ENCODE measurements around the gene FAM72A.
"Not testable (repeated sequence)": the region's sequence is repeated elsewhere in the genome, so short reads cannot be mapped to it uniquely, and the experiment has no call there.

DNA sequence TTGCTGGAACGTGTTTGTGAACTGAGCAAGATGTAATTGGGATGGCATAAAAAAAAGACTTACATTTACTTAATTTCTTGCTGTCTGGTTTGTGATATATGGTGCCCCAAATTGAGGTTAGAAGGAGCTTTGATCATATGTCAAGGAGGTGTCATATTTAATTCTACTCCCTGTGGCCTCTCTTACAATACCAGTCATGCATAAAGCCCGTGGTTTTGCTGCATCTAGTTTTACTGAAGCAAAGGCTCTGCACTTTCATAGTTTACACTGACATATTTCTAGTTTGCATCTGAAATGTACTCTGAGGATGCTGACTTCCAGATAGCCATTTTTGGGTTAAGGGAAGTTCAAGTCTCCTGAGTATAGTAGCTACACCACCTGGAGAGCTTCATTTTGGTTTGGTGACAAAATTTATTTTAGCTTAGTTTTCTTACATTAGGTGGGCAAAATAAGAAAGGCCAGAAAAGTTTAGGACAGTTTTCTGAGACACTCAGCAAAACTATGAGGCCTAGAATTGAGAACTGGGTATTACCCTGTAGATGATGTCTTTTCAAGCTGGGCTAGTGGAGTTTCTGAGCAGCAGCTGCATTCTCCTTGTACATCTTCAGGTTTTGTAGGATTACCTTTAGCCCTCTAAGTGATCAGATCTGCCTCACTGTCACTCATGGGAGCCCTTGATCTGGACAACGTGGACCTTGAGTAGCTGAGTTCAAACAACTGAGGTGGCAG, 48.5 kb upstream of the FAM72A start:
- TF ChIP-seq, protein P1, sequence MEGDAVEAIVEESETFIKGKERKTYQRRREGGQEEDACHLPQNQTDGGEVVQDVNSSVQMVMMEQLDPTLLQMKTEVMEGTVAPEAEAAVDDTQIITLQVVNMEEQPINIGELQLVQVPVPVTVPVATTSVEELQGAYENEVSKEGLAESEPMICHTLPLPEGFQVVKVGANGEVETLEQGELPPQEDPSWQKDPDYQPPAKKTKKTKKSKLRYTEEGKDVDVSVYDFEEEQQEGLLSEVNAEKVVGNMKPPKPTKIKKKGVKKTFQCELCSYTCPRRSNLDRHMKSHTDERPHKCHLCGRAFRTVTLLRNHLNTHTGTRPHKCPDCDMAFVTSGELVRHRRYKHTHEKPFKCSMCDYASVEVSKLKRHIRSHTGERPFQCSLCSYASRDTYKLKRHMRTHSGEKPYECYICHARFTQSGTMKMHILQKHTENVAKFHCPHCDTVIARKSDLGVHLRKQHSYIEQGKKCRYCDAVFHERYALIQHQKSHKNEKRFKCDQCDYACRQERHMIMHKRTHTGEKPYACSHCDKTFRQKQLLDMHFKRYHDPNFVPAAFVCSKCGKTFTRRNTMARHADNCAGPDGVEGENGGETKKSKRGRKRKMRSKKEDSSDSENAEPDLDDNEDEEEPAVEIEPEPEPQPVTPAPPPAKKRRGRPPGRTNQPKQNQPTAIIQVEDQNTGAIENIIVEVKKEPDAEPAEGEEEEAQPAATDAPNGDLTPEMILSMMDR (IDR thresholded peaks at IDR 0.05; ENCODE audit: insufficient read depth, low read depth, low read length) = not testable (repeated sequence)
- not testable (repeated sequence) for TF ChIP-seq EZH2 (IDR thresholded peaks at IDR 0.05; ENCODE audit: insufficient read depth, low read length)
